Keratinocyte (primary cell): ENCODE results near the gene SKAP1. TPM values are rescaled to one million over a fixed set of nuclear protein-coding genes. Genes with fewer than 3 reads are reported as not detected.

Experiments used
- DNase-seq: peaks from one replicate; pipeline ENCODE4 v3.0.0-alpha.2; 2011; ENCODE audit warnings: low read depth, missing footprints, low spot score
- FAIRE-seq: peaks from 2 replicates; lab custom pipeline; 2011; peaks lifted over from hg19 to GRCh38; lab: Jason Lieb, UNC
- H2AFZ ChIP-seq: 2 replicates; pipeline ENCODE4 v1.6.0; 2012; ENCODE audit warnings: low read length, control low read depth, inconsistent platforms; ENCODE audit not compliant: control insufficient read depth
- H3K27ac ChIP-seq: 2 replicates; pipeline ENCODE4 v1.5.1; 2011; ENCODE audit warnings: low read length; ENCODE audit not compliant: control insufficient read depth, insufficient read depth
- H3K27me3 ChIP-seq: 3 replicates; pipeline ENCODE4 v1.6.0; 2011; ENCODE audit warnings: low read length; ENCODE audit not compliant: control insufficient read depth, insufficient read depth; ENCODE audit errors: extremely low read depth
- H3K36me3 ChIP-seq, 2 experiments: 2 replicates in 1 of 2; 3 replicates in 1 of 2; pipeline ENCODE4 v1.5.1; 2011; ENCODE audit warnings: low read length in 2 of 2, mild to moderate bottlenecking in 1 of 2; ENCODE audit not compliant: control insufficient read depth in 2 of 2, insufficient read depth in 2 of 2; ENCODE audit errors: extremely low read depth in 1 of 2
- H3K4me1 ChIP-seq: 3 replicates; pipeline ENCODE4 v1.5.1; 2011; ENCODE audit warnings: low read length; ENCODE audit not compliant: control insufficient read depth, insufficient read depth; ENCODE audit errors: extremely low read depth
- H3K4me2 ChIP-seq: 3 replicates; pipeline ENCODE4 v1.6.0; 2011; ENCODE audit warnings: low read depth, low read length; ENCODE audit not compliant: control insufficient read depth, insufficient read depth; ENCODE audit errors: extremely low read depth
- H3K4me3 ChIP-seq, 3 experiments: fragments of 200-600 bp in 1 of 3; sonication (generic) in 1 of 3; 2 replicates in 2 of 3; 3 replicates in 1 of 3; pipeline ENCODE4 v1.5.1; 2011 to 2016; ENCODE audit warnings: low read length in 3 of 3, mild to moderate bottlenecking in 3 of 3, control low read depth in 2 of 3, inconsistent platforms in 1 of 3, low read depth in 1 of 3, mixed read lengths in 1 of 3, mixed run types in 1 of 3, moderate library complexity in 1 of 3; ENCODE audit not compliant: control insufficient read depth in 2 of 3, insufficient read depth in 2 of 3; ENCODE audit errors: extremely low read depth in 1 of 3
- H3K79me2 ChIP-seq: 2 replicates; pipeline ENCODE4 v1.6.0; 2012; ENCODE audit warnings: low read length; ENCODE audit not compliant: control insufficient read depth, insufficient read depth
- H3K9ac ChIP-seq: 3 replicates; pipeline ENCODE4 v1.6.0; 2011; ENCODE audit warnings: low read length; ENCODE audit not compliant: control insufficient read depth, insufficient read depth; ENCODE audit errors: extremely low read depth
- H3K9me1 ChIP-seq: 3 replicates; pipeline ENCODE4 v1.6.0; 2011; ENCODE audit warnings: low read length; ENCODE audit not compliant: control insufficient read depth, insufficient read depth; ENCODE audit errors: extremely low read depth
- H3K9me3 ChIP-seq: 2 replicates; pipeline ENCODE4 v1.5.1; 2012; ENCODE audit warnings: low read depth, low read length; ENCODE audit not compliant: control insufficient read depth
- H4K20me1 ChIP-seq: 3 replicates; pipeline ENCODE4 v1.6.0; 2011; ENCODE audit warnings: low read length; ENCODE audit not compliant: control insufficient read depth, insufficient read depth; ENCODE audit errors: extremely low read depth
- EZH2 ChIP-seq: IDR thresholded peaks from one replicate; pipeline ENCODE4 v1.6.1; 2012; ENCODE audit warnings: inconsistent platforms, mild to moderate bottlenecking, low read length, moderate library complexity
- dilution Hi-C: fragments of 300-500 bp; cut with MboI; formaldehyde crosslinking; loops from one replicate; pipeline ENCODE4 v1.7.0; 2020; ENCODE audit warnings: low sequenced_read_pairs; ENCODE audit not compliant: extremely low pct_ligation_motif_present
- polyA plus RNA-seq, 5 experiments: library from polyadenylated mRNA; depleted of rRNA in 3 of 5; stranded (reverse) in 3 of 5; stranded (forward) in 1 of 5; unstranded in 1 of 5; fragments of >200 nt; gene quantifications; 1 replicate in 1 of 5; 2 replicates in 3 of 5; 3 replicates in 1 of 5; pipeline versions ENCODE4 v1.2.1 to v1.2.3, GENCODE V29; 2011 to 2012; ENCODE audit warnings: missing spikeins in 2 of 5, low read depth in 1 of 5, low replicate concordance in 1 of 5
- TF ChIP-seq, protein P1 (sequence below), 3 experiments: IDR thresholded peaks in 1 of 3; conservative IDR thresholded peaks in 1 of 3; optimal IDR thresholded peaks in 1 of 3; 2 replicates in 2 of 3; 3 replicates in 1 of 3; pipeline versions ENCODE3 to v1.5.1; 2011; ENCODE audit warnings: low read length in 3 of 3, mild to moderate bottlenecking in 3 of 3, moderate library complexity in 2 of 3, control low read depth in 1 of 3, inconsistent platforms in 1 of 3; ENCODE audit not compliant: insufficient read depth in 2 of 3; ENCODE audit errors: extremely low read depth in 1 of 3

SKAP1 gene
- polyA plus RNA-seq, 1 donor (not counting 4 experiments of a cell fraction or from before 2014, with no cell fraction given), result not detected

DNA sequence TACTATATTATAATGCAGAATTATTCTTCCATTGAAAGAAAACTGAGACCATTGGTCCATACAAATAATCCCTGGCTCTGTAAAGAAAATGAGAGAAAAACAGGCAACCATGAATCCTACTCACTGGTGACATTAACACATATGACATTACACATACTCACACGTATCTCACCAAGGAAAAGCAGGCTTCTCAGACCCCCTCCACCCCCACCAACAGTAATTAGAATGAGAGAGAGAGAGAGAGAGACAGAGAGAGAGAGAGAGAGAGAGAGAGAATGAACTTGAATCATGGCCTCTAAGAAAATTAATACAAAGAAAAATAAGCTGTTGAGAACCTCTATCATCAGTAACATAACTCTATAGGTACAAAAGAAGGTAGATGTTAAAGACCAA, 190.4 kb downstream of the SKAP1 start:
- H3K79me2 ChIP-seq, result no peaks in the 10 kb centered on the region
- H3K4me3 ChIP-seq, result no peak overlapping the region
- no peaks in the 10 kb centered on the region for H3K27me3 ChIP-seq
- no peaks in the 10 kb centered on the region for H4K20me1 ChIP-seq
- H3K4me1 ChIP-seq, result peaks cover 65% of the 10 kb centered on the region
- no peak overlapping the region for H3K9ac ChIP-seq
- FAIRE-seq, result no peak
- H3K36me3 ChIP-seq, result no peaks in the 10 kb centered on the region
- H3K9me3 ChIP-seq, result no peaks in the 10 kb centered on the region
- dilution Hi-C loops, result no loop called here
- DNase-seq, result no peak
- H2AFZ ChIP-seq, result no peak overlapping the region
- H3K9me1 ChIP-seq, result no peaks in the 10 kb centered on the region
- H3K4me2 ChIP-seq, result no peak overlapping the region
- TF ChIP-seq, protein P1, sequence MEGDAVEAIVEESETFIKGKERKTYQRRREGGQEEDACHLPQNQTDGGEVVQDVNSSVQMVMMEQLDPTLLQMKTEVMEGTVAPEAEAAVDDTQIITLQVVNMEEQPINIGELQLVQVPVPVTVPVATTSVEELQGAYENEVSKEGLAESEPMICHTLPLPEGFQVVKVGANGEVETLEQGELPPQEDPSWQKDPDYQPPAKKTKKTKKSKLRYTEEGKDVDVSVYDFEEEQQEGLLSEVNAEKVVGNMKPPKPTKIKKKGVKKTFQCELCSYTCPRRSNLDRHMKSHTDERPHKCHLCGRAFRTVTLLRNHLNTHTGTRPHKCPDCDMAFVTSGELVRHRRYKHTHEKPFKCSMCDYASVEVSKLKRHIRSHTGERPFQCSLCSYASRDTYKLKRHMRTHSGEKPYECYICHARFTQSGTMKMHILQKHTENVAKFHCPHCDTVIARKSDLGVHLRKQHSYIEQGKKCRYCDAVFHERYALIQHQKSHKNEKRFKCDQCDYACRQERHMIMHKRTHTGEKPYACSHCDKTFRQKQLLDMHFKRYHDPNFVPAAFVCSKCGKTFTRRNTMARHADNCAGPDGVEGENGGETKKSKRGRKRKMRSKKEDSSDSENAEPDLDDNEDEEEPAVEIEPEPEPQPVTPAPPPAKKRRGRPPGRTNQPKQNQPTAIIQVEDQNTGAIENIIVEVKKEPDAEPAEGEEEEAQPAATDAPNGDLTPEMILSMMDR (optimal IDR thresholded peaks at IDR 0.05 in 1 of 3, IDR thresholded peaks at IDR 0.05 in 1 of 3, conservative IDR thresholded peaks at IDR 0.05 in 1 of 3; ENCODE audit: extremely low read depth in 1 of 3, insufficient read depth in 2 of 3, low read length in 3 of 3), result no peak
- no peak for TF ChIP-seq EZH2
- H3K27ac ChIP-seq, result no peak overlapping the region

DNA sequence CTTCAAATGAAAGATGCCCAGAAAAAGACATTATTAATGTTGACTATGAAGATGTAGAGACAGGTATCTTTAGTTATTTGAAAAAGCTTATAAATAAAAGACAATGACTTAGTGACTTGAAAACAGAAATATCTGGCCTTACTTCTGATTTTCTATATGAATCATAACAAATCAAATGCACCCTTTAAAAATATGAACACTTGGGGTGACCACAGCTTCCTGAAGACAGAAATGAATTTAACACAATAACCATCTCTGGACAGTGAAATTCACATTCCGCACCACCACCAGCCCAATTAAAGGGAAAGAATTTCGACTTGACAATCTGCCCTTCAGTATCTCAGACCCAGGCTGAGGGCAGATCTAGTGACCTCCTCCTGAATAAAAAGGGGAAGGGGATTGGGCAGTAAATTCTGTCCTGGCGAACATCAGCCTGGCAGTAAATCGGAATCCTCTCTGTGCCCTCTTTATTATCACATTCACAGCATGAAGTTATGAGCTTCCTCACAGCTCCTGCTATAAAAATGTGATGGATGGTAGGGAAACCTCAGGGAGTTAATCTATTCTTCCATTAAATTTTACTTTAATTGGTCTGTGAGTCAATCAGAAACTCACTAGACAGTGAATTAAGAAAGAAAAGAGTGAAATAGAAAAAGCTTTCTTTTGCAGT, 190.9 kb downstream of the SKAP1 start:
- FAIRE-seq (no peak), DNase-seq (no peak)
- Histone ChIP-seq H3K79me2 (no peaks in the 10 kb centered on the region), H3K9me3 (no peaks in the 10 kb centered on the region), H3K4me1 (peaks cover 60% of the 10 kb centered on the region), H3K9me1 (no peaks in the 10 kb centered on the region), H4K20me1 (no peaks in the 10 kb centered on the region), H3K4me3 (no peak overlapping the region), H3K9ac (no peak overlapping the region), H3K36me3 (no peaks in the 10 kb centered on the region), H3K27me3 (no peaks in the 10 kb centered on the region), H3K27ac (no peak overlapping the region), H3K4me2 (no peak overlapping the region), H2AFZ (no peak overlapping the region)
- TF ChIP-seq, protein P1 (optimal IDR thresholded peaks at IDR 0.05 in 1 of 3, IDR thresholded peaks at IDR 0.05 in 1 of 3, conservative IDR thresholded peaks at IDR 0.05 in 1 of 3; ENCODE audit: extremely low read depth in 1 of 3, insufficient read depth in 2 of 3, low read length in 3 of 3), result no peak
- no peak for TF ChIP-seq EZH2
- dilution Hi-C loops, result no loop called here
